B cell (primary cell): ENCODE results near the gene CPN1.

Source experiments
- CTCF ChIP-seq: fragments of 200-600 bp; IDR thresholded peaks from one replicate; pipeline ENCODE4 v1.8.0; 2022; ENCODE audit warnings: antibody characterized with exemption, mild to moderate bottlenecking
- EZH2 ChIP-seq: IDR thresholded peaks from 2 replicates; pipeline ENCODE4 v1.6.1; 2012; ENCODE audit warnings: borderline replicate concordance, low read depth, mild to moderate bottlenecking, moderate library complexity, low read length; ENCODE audit not compliant: insufficient read depth, poor library complexity, severe bottlenecking

GRCh38 chr10:100119726-100120125 is 38.1 kb upstream of the CPN1 start:
- no peak for TF ChIP-seq CTCF
- no peak for TF ChIP-seq EZH2
